K562 (cell line): ENCODE data around the gene DCAF8. TPM values are rescaled to one million over a fixed set of nuclear protein-coding genes. Genes with fewer than 3 reads are reported as not detected.
A peak's percentile ranks its signal among the peaks of the same experiment; 100 is the strongest.

ENCODE experiments used
- ARID4B ChIP-seq: sonication (generic); formaldehyde crosslinking; IDR thresholded peaks from 2 replicates; pipeline ENCODE4 v1.8.0; 2022; ENCODE audit warnings: mild to moderate bottlenecking, missing genetic modification reagents
- CBX3 ChIP-seq, 2 experiments: IDR thresholded peaks; 1 replicate in 1 of 2; 2 replicates in 1 of 2; pipeline ENCODE4 v1.6.1; 2012; ENCODE audit warnings: inconsistent platforms in 2 of 2, low read length in 2 of 2, borderline replicate concordance in 1 of 2, control low read depth in 1 of 2
- CXXC5 ChIP-seq: fragments of 250-450 bp; sonication (Bioruptor Pico); IDR thresholded peaks from 2 replicates; pipeline ENCODE4 v1.8.0; 2022; ENCODE audit warnings: inconsistent platforms, mild to moderate bottlenecking, moderate library complexity
- RB1 ChIP-seq: fragments of 450-650 bp; IDR thresholded peaks from 2 replicates; pipeline ENCODE4 v1.6.1; 2017; ENCODE audit warnings: low read depth, mild to moderate bottlenecking
- SUPT5H ChIP-seq: fragments of 450-650 bp; IDR thresholded peaks from 2 replicates; pipeline ENCODE4 v1.6.1; 2016
- TARDBP ChIP-seq: fragments of 450-650 bp; IDR thresholded peaks from 2 replicates; pipeline ENCODE4 v1.6.1; 2016
- ZBTB11 ChIP-seq, 3 experiments: fragments of 200-800 bp in 1 of 3; fragments of 250-450 bp in 1 of 3; fragments of 450-650 bp in 1 of 3; sonication (Bioruptor Pico) in 1 of 3; sonication (Bioruptor generic) in 1 of 3; formaldehyde crosslinking in 1 of 3; IDR thresholded peaks; 2 replicates each; pipeline versions ENCODE4 v1.6.1 to v1.8.0; 2016 to 2022; ENCODE audit warnings: mild to moderate bottlenecking in 2 of 3, missing genetic modification characterization in 2 of 3, missing compliant biosample characterization in 1 of 3, moderate library complexity in 1 of 3
- polyA plus RNA-seq, 8 experiments: library from polyadenylated mRNA; depleted of rRNA in 4 of 8; stranded (reverse) in 5 of 8; unstranded in 3 of 8; fragments of >200 nt; fragmentation: Nextera tagmentation in 2 of 8; fragmentation: Illumina TruSeq in 1 of 8; extraction: Ambion mirVana in 2 of 8; extraction: Trizol in 1 of 8; gene quantifications; 2 replicates each; pipeline versions ENCODE4 v1.2.1 to v1.2.3, GENCODE V29; 2011 to 2014; ENCODE audit warnings: inconsistent platforms in 1 of 8, missing spikeins in 1 of 8
- total RNA-seq, 7 experiments: library from RNA; depleted of rRNA in 6 of 7; stranded (reverse); fragments of >200 nt in 6 of 7; fragmentation: Illumina TruSeq in 2 of 7; extraction: Trizol in 2 of 7; gene quantifications; 2 replicates each; pipeline versions ENCODE4 v1.2.1 to v1.2.3, GENCODE V29; 2011 to 2021; ENCODE audit warnings: low replicate concordance in 1 of 7
- TF ChIP-seq, protein P1 (sequence below): fragments of 200-800 bp; sonication (Bioruptor generic); IDR thresholded peaks from 2 replicates; pipeline ENCODE4 v1.6.1; 2017; ENCODE audit warnings: missing genetic modification characterization, missing compliant biosample characterization
- TF ChIP-seq, protein P2 (sequence below), 2 experiments: IDR thresholded peaks; 2 replicates each; pipeline ENCODE4 v1.6.1; 2012; ENCODE audit warnings: improper control_type of control experiment in 2 of 2, low read depth in 2 of 2, low read length in 2 of 2, borderline replicate concordance in 1 of 2
- TF ChIP-seq, protein P3 (sequence below): fragments of 200-800 bp; sonication (Bioruptor generic); IDR thresholded peaks from 2 replicates; pipeline ENCODE4 v1.6.1; 2017; ENCODE audit warnings: missing genetic modification characterization, missing compliant biosample characterization

The DCAF8 gene
- total and polyA plus RNA-seq, 9 of the 15 experiments (the other 6 are each of a cell fraction or from before 2014, with no cell fraction given): 11.6 to 149 (median 81.3) TPM

DNA sequence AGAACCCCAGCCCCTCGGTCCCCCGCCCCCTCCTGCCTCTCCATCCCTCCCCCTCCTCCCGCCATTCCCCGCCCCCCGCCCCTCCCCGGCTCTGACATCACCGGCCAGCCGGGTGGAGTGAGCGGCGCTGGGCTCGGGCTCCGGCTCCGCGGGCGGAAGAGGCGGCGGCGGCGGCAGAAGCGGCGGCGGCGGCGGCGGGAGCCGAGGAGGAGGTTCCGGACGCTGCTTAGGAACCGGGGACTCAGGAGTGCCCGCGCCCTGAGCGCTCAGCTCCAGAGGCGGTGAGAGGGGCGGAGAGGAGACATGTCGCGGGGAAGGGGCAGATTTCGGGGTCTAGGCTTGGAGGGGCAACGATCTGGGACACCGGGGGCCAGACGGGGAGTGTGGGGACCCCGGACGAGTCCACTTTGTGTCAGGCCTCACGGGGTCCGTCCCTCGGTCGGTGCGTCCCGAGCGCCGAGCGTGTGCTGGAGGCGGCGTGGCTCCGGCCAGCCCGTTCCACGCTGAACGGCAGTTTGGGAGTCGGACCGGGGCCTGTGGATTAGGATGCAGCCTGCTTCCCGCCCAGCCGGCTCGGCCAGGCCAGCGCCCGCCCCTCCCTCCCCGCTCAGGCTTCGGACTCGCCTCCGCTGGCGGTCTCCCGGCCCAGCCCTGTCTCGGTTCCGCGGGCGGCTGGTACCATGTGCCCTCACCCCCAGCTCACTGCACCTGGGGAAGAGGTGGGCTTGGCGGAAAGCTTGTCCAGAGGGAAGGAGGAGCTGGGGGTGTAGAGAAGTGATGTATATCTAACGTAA is 56.9 kb downstream of the DCAF8 start, which contains the start of gene PEA15 (continued):
- TF ChIP-seq, protein P1, sequence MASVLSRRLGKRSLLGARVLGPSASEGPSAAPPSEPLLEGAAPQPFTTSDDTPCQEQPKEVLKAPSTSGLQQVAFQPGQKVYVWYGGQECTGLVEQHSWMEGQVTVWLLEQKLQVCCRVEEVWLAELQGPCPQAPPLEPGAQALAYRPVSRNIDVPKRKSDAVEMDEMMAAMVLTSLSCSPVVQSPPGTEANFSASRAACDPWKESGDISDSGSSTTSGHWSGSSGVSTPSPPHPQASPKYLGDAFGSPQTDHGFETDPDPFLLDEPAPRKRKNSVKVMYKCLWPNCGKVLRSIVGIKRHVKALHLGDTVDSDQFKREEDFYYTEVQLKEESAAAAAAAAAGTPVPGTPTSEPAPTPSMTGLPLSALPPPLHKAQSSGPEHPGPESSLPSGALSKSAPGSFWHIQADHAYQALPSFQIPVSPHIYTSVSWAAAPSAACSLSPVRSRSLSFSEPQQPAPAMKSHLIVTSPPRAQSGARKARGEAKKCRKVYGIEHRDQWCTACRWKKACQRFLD: 0 out of 2 replicates have a peak, but pooled peaks have one; percentile 25
- TF ChIP-seq TARDBP: peak; percentile 58; the same call in 1 of the 2 replicates
- TF ChIP-seq CBX3 (IDR thresholded peaks at IDR 0.05; ENCODE audit: borderline replicate concordance in 1 of 2, low read length in 2 of 2): no peak
- TF ChIP-seq RB1: peak; percentile 68
- TF ChIP-seq, protein P2, sequence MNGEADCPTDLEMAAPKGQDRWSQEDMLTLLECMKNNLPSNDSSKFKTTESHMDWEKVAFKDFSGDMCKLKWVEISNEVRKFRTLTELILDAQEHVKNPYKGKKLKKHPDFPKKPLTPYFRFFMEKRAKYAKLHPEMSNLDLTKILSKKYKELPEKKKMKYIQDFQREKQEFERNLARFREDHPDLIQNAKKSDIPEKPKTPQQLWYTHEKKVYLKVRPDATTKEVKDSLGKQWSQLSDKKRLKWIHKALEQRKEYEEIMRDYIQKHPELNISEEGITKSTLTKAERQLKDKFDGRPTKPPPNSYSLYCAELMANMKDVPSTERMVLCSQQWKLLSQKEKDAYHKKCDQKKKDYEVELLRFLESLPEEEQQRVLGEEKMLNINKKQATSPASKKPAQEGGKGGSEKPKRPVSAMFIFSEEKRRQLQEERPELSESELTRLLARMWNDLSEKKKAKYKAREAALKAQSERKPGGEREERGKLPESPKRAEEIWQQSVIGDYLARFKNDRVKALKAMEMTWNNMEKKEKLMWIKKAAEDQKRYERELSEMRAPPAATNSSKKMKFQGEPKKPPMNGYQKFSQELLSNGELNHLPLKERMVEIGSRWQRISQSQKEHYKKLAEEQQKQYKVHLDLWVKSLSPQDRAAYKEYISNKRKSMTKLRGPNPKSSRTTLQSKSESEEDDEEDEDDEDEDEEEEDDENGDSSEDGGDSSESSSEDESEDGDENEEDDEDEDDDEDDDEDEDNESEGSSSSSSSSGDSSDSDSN (IDR thresholded peaks at IDR 0.05; ENCODE audit: borderline replicate concordance in 1 of 2, low read depth in 2 of 2, low read length in 2 of 2): peak in 1 of 2 experiments; percentile 53; a peak in 1 of 4 replicates
- TF ChIP-seq SUPT5H: peak; percentile 70
- peak; percentile 52; the same call in 1 of the 2 replicates for TF ChIP-seq ARID4B (CRISPR knock-in tag)
- peak; percentile 53 for TF ChIP-seq CXXC5 (CRISPR knock-in tag)
- TF ChIP-seq, protein P3, sequence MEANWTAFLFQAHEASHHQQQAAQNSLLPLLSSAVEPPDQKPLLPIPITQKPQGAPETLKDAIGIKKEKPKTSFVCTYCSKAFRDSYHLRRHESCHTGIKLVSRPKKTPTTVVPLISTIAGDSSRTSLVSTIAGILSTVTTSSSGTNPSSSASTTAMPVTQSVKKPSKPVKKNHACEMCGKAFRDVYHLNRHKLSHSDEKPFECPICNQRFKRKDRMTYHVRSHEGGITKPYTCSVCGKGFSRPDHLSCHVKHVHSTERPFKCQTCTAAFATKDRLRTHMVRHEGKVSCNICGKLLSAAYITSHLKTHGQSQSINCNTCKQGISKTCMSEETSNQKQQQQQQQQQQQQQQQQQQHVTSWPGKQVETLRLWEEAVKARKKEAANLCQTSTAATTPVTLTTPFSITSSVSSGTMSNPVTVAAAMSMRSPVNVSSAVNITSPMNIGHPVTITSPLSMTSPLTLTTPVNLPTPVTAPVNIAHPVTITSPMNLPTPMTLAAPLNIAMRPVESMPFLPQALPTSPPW (CRISPR knock-in tag): peak; percentile 93
- TF ChIP-seq ZBTB11 (CRISPR knock-in tag; IDR thresholded peaks at IDR 0.05): peak in 1 of 3 experiments; percentile 74; a peak in 2 of 6 replicates
